ENCODE measurements around the gene DOCK11. TPM values are rescaled to one million over a fixed set of nuclear protein-coding genes. Genes with fewer than 3 reads are reported as not detected.

The DOCK11 gene
- total RNA-seq, 3 donors from 2014 or later = 4.5 to 31.6 (median 8.4) TPM

- H3K9me3 ChIP-seq = no peaks in the 10 kb centered on the region
- no peak overlapping the region for H3K4me3 ChIP-seq
- no peaks in the 10 kb centered on the region for H3K36me3 ChIP-seq (ENCODE audit: low read depth)
- no peaks in the 10 kb centered on the region for H3K4me1 ChIP-seq (ENCODE audit: low read depth)
- no peak for DNase-seq
- ATAC-seq = no peak
- intact Hi-C loops (cut with DNase I, micrococcal nuclease) = no loop called here
- no peak for TF ChIP-seq CTCF (IDR thresholded peaks at IDR 0.05)
Measured at GRCh38 chrX:118665204-118665603, 169.6 kb downstream of the DOCK11 start.

- Histone ChIP-seq H3K4me1 (ENCODE audit: low read depth) (no peaks in the 10 kb centered on the region), H3K36me3 (ENCODE audit: low read depth) (no peaks in the 10 kb centered on the region), H3K9me3 (no peaks in the 10 kb centered on the region), H3K4me3 (no peak overlapping the region)
- intact Hi-C loops (cut with DNase I, micrococcal nuclease) = no loop called here
- no peak for TF ChIP-seq CTCF (IDR thresholded peaks at IDR 0.05)
- ATAC-seq = no peak
- no peak for DNase-seq
Measured at GRCh38 chrX:118666521-118666920, 170.9 kb downstream of the DOCK11 start.

- TF ChIP-seq CTCF (IDR thresholded peaks at IDR 0.05) = no peak
- H3K9me3 ChIP-seq = no peaks in the 10 kb centered on the region
- ATAC-seq (no peak), DNase-seq (no peak)
- no peaks in the 10 kb centered on the region for H3K36me3 ChIP-seq (ENCODE audit: low read depth)
- intact Hi-C loops (cut with DNase I, micrococcal nuclease) = no loop called here
- no peak overlapping the region for H3K4me3 ChIP-seq
- no peaks in the 10 kb centered on the region for H3K4me1 ChIP-seq (ENCODE audit: low read depth)
Measured at GRCh38 chrX:118669435-118669834, 173.8 kb downstream of the DOCK11 start.

DNA sequence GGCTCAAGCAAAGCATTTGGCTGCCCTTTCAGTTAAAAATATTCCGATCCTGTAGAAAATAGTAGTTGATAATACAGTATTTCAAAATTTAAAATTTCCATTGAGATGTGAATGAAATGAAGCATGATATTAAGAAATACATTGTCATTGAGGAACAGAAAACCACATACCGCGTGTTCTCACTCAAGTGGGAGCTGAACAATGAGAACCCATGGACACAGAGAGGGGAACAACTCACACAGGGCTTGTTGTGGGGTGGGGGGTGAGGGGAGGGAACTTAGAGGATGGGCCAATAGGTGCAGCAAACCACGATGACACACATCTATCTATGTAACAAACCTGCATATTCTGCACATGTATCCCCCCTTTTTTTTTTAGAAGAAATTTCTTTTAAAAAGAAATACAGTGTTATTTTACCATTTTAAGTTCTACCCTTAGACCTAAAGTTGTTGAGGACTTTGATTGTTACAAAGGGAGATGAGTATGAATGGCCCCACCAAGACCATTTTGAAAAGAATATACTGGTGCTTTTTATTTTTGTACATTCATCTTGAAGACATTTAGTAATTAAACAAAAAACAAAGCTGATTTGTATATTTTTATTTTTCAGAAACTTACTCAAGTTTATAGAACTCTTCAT, 179.8 kb downstream of the DOCK11 start:
- ATAC-seq = no peak

DNA sequence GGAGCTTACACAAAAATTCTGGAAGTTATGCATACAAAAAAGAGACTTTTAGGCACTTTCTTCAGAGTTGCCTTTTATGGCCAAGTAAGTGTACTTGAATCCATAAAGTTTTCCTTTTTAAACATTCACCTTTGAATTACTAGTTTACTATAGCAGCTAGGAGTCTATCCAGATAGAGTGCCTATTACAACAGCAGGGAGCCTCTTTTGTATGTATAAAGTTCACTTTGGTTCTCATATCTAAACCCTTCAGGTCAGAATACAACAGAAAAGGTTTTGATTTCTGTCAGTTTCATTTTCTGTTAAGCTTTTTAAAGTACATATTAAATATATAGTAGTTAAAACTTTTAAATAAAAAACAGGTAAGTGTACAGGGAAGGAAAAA, 180.3 kb downstream of the DOCK11 start:
- intact Hi-C loops (cut with DNase I, micrococcal nuclease) = no loop called here
- no peak for TF ChIP-seq CTCF (IDR thresholded peaks at IDR 0.05)
- no peaks in the 10 kb centered on the region for H3K4me1 ChIP-seq (ENCODE audit: low read depth)
- DNase-seq (no peak), ATAC-seq (peak; percentile 73)
- H3K4me3 ChIP-seq = no peak overlapping the region
- H3K36me3 ChIP-seq (ENCODE audit: low read depth) = no peaks in the 10 kb centered on the region
- H3K9me3 ChIP-seq = no peaks in the 10 kb centered on the region

More for the DNA sequence above, 179.8 kb downstream of the DOCK11 start:
- no peak overlapping the region for H3K4me3 ChIP-seq
- no peaks in the 10 kb centered on the region for H3K9me3 ChIP-seq
- no peak for TF ChIP-seq CTCF (IDR thresholded peaks at IDR 0.05)
- no peak for DNase-seq
- no peaks in the 10 kb centered on the region for H3K4me1 ChIP-seq (ENCODE audit: low read depth)
- no peaks in the 10 kb centered on the region for H3K36me3 ChIP-seq (ENCODE audit: low read depth)
- intact Hi-C loops (cut with DNase I, micrococcal nuclease) = no loop called here

DNA sequence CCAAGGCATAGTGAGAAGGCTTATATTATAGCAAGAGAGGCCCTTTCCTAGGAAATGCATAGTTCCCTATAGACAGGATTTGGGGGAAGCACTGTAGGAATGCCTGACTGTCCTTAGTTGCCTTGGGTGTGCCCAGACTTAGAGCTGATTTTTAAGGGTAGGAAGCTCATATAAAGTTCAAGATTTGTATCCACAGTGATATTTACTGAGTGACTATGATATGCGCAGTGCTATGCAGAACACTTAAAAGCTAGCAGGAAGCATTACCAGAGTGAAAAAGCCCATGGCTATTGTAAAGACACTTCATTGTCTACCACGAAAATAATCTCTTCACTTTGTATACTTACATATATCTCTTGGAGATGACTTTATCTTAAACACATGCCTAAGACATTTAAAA, 181.7 kb downstream of the DOCK11 start:
- Histone ChIP-seq H3K9me3 (no peaks in the 10 kb centered on the region), H3K4me1 (ENCODE audit: low read depth) (no peaks in the 10 kb centered on the region), H3K4me3 (no peak overlapping the region), H3K36me3 (ENCODE audit: low read depth) (no peaks in the 10 kb centered on the region)
- no peak for DNase-seq
- peak; percentile 79 for ATAC-seq
- intact Hi-C loops (cut with DNase I, micrococcal nuclease) = no loop called here
- TF ChIP-seq CTCF (IDR thresholded peaks at IDR 0.05) = no peak
